GM19351 (cell line): Measurements from ENCODE around the gene CAV1.
A peak's percentile ranks its signal among the peaks of the same experiment; 100 is the strongest.
"Not testable (repeated sequence)": the region's sequence is repeated elsewhere in the genome, so short reads cannot be mapped to it uniquely, and the experiment has no call there.

Source experiments
- ATAC-seq: cut with Tn5 transposase; IDR thresholded peaks from one replicate; pipeline ENCODE4 v1.9.1; 2021; ENCODE audit warnings: mild to moderate bottlenecking, moderate library complexity; ENCODE audit not compliant: unreplicated experiment

Gene CAV1

DNA sequence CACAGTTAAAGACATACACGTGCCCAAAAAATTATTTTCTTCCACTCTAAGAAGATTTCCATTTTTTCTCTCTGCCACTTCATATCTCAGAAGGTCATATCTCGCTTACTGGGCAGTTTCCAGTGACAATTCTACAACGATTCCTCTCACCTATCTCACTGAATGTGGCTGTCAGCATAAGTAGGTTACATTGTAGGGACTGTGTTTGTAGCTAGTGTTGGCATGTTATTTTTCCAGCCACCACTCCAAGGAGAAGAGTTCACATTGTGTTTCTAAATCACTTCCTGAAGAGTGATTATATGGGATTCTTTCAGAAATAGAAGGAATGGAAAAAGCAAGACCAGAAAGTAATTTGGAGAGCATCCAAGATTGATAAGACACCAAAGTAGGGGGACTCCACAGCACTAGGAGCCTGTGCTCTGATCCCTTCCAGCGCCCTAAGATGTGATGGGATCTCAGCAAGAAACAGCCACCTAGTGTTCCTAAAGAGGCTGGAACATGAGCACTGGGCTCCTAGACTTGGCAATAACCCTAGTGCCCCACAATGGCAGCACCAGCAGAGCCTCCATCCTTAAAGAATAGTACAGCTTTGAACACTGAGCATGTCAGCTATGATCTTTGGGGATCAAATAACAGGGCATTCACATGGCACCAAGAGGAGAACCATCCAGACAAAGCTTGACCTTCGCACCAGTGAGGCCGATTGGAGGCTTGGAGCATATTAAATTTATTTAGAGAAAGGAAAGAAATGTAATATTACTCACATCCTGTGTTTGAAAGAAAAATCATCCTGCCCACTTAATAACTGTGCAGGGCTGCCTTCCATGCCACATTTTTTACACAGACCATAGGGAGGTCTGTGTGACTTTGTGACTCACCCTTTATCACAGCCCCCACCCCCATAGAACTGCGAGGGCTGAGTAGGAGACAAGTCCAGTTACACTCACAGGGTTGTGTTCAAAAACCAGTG lies 51.8 kb downstream of the CAV1 start:
- no peak for ATAC-seq

DNA sequence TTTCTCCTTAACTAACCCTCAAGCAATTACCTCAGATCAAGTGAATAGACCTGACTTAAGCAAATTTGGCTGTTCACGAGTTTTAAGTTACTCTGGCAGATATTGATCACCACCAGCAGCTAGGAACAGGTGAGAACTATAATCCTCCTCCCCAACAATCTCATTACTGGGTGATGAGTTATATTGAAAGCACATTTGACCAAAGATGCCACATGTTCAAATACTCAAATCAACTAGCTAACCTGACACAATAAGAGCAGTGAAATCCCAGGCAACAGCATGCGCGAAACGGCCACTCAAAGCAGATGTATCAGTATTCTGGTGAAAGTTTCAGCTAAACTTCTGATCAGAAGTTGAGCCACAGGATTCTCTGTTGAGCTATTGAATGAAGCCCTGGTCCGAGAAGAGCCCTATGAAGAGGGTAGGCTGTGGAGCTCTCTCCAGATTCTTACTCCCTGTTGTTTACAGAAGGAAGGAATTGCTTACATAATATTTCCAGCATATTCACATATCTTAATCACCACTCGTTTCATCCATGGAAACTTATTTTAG lies 52.6 kb downstream of the CAV1 start:
- peak; percentile 84 for ATAC-seq

DNA sequence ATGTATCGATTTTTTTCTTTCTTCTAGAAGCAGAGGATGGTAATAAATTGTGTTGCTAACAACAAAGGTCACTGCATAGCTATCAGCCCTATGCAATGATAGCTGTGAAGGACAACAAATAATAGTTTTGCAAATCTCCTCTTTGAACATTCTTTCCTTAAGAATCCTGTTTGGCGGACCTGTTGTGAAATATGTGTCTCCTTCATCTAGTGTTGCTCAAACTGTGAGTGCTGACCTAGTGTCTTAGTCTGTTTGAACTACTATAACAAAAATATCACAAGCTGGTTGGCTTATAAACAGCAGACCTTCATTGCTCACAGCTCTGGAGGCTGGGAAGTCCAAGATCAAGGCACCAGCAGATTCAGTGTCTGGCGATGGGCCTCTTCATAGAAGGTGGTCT lies 53.7 kb downstream of the CAV1 start:
- no peak for ATAC-seq

DNA sequence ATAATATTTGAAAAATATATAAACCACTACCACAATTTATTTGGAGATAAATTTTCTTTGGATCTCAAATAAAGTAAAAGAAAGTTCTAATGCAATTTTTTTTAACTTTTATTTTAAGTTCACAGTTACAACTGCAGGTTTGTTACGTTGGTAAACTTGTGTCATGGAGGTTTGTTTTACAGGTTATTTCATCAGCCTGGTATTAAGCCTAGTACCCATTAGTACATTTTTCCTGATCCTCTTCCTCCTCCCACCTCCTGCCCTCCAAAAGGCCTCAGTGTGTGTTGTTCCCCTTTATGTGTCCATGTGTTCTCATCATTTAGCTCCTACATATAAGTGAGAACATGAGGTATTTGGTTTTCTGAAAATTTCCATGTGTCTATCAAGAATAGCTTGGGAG lies 54.5 kb downstream of the CAV1 start:
- no peak for ATAC-seq

DNA sequence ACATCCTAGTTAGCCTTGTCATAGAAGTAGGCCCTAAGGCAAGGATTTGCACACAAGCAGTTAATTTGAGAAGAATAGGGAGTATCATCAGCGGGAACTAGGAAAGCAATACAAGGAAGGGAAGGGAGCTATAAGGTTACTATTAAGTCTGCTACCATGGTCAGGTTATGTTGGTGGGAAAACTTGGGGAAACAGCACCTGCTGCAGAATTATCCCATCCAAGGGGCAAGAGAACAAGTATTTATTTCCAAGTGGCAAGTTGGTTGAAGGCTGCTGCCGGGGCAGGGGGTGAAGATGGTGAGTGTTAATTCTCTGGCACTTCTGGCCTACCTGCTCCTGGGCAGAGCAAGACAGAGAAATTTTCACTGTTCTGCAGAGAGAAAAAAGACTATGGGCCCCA lies 55.0 kb downstream of the CAV1 start:
- no peak for ATAC-seq

DNA sequence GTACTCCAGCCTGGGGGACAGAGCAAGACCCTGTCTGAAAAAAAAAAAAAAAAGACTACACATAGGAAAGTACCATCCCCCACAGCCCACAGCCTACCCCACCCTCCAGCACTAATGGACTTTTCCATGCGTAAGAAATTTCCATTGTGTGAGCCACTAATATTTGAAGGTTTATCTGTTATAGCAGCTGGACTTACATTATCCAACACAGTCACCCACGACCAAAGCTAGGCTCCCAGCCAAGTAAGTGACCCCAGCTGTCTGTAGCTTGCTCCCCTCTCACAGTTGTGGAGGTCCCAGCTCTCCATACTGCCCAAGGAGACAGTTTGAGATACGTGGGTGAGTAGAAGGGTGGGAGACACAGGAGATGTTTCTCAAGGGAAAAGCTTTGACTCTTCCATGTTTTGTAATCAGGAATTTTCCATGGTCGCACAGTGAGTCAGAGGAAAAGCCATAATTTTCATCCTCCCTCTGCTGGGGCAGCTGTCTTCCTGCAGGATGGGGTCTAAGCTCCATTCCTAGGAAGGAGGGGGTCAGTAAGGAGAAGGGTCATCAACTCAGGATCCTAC lies 57.4 kb downstream of the CAV1 start:
- no peak for ATAC-seq

DNA sequence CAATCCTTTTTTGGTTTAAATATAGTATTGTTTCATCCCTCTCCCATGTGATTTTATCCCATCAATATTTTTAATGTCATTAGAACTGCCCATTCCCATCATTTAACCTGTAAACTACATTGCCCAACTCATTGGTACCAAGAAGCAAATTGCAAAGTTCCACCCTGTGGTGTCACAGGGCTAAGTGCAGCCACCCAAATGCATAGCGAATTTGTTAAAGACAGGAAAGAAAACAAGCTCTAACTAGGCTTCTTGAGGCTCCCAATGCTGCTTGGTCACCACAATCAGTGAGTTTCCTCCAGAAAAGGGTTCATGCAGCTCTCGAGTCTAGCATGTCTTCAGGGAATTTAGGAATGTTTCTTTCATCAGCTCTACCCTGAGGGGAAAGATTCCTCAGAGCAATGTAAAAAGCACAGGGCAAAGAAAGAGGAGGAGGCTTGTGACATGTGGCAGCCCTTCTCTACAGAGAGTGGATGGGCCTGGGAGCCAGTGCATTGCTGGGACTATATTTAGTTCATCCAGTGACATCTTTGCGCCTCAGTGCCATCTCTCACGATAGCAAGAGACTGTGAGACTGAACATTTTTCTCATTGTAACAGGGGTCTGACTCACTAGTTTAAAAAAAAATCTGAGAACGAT lies 58.1 kb downstream of the CAV1 start:
- ATAC-seq: peak; percentile 53

DNA sequence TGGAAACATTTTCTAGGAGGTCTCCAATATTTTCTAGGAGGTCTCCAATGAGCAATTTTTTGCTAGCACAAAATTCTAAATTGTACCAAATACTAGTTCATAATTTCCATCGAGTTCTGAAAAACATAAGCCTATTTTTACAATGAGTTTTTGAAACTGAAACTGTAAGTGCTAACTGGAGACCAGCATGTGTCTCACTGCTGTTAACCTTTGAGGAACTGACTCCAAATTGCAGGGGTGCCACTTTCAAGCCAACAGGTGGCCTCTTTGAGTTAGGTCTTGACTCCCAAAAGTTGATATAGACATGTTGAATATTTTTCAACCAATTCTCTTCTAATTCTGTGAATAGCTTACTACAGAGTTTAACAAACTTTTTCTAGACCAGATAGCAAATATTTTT lies 58.8 kb downstream of the CAV1 start:
- peak; percentile 88 for ATAC-seq

DNA sequence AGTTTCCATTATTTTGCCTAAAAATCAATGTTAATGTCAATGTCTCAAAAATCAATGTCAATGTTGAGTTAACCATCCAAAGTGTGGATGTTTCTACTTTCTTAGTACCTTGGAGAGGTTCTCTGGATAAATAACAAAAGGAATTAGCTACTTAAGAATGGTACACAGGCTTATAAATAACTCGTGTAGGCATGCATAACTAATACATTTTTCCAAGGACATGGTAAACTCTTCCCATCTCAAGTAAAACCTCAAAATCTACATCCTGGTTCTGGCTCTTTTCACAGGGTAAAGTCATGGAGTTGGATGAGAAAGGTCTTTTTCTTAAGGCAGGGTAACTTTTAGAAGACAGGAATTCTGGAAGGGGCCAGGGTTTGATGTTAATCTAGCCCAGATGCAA lies 59.9 kb downstream of the CAV1 start:
- no peak for ATAC-seq

DNA sequence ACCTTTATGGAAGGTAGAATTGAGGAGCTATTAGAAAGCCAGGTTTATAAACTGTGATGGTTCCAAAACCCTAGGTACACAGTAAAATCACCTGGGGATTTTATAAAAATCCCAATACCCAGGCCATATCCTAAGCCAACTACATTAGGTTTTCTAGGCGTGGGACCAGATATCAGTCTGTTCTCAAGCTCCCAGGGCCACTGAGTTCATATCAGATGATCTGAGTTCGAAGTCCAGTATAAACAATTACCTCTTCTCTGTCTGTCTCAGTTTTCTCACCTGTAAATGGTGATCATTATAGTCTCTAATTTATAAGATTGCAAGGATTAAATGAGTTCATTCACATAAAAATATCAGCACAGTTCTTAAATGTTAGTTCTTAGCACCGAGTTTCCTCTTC lies 60.6 kb downstream of the CAV1 start:
- no peak for ATAC-seq

DNA sequence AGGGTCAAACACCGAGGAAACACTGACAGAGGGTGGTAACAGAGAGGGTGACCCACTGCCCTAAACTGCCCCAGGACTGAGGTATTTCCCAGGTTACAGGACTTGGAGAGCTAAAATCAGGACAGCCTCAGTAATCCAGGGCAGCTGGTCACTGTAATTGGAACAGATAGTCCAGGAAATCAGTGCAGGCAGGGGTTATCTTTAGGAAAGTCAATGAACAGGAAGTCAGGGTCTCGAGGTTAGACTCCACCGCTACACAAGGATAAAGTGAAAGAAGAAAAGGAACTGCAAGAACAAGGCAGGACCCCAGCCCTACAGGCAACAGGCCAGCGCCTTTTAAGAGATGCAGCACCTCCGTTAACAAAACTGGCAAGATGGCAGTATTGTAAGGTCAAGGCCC lies 61.1 kb downstream of the CAV1 start:
- no peak for ATAC-seq

DNA sequence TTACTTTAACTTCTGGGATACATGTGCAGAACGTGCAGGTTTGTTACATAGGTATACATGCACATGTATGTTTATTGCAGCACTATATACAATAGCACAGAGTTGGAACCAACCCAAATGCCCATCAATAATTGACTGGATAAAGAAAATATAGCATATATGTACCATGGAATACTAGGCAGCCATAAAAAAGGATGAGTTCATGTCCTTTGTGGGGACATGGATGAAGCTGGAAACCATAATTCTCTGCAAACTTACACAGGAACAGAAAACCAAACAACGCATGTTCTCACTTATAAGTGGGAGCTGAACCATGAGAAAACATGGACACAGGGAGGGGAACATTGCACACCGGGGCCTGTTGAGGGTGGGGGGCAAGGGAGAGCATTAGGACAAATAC lies 62.4 kb downstream of the CAV1 start:
- not testable (repeated sequence) for ATAC-seq

DNA sequence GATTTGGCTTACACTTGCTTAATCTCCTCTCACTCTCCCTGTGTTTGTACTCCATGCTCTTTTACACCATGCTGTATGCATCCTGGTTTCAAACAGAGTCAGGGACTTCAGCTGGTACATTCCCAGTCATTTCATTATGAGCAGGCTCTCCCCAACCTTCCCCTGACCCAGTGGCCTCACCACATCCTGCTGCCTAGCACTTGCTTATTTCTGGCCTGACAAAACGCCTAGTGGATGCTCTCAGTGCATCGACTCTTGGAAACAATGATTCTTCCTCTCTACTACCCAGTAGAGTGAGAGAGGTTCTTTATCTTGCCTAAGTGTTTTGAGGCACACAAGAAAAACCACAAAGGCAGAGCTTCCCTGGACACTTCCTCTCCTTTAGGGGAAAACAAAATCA lies 63.4 kb downstream of the CAV1 start:
- peak; percentile 51 for ATAC-seq

DNA sequence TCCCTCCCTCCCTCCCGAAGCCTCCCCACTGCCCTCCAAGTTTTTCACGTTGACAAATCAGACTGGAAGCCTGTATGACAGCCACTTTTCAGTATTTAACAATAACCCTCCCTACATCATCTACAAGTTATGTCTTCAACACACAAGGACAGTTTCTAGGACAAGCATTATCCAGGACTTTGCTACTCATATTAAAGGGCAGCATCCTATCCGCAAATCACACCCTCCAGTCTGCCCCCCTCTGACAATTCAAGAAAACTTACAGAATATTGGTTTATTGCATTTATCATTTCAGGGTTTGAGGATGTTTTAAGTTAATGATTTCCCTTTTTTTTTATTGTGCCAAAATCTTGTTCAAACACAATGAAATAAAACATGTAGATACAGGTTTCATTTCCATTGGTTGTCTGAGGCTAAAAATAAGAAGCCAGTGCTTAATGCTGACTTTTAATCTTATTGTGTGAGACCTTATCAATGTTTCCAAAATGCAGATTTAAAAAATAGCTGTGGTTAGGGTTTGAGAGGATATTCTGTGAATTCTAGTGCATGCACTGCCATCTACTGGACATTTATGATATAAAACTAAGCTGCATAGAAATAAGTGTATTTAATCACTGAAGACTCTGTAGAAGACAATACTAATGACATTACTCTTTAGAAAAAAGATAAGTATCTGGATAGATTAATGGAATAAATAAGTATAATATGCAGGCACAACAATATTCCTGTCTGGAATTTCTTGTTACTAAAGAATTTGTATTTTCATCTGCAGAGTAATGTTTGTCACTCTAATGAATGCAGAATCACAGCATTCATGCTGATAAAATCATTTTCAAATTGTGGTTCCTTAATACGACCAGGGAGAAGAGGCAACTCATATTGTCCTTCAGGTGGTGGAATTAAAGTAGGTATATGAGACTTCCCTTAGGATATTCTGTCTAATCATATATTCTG lies 64.1 kb downstream of the CAV1 start:
- ATAC-seq: peak; percentile 39

DNA sequence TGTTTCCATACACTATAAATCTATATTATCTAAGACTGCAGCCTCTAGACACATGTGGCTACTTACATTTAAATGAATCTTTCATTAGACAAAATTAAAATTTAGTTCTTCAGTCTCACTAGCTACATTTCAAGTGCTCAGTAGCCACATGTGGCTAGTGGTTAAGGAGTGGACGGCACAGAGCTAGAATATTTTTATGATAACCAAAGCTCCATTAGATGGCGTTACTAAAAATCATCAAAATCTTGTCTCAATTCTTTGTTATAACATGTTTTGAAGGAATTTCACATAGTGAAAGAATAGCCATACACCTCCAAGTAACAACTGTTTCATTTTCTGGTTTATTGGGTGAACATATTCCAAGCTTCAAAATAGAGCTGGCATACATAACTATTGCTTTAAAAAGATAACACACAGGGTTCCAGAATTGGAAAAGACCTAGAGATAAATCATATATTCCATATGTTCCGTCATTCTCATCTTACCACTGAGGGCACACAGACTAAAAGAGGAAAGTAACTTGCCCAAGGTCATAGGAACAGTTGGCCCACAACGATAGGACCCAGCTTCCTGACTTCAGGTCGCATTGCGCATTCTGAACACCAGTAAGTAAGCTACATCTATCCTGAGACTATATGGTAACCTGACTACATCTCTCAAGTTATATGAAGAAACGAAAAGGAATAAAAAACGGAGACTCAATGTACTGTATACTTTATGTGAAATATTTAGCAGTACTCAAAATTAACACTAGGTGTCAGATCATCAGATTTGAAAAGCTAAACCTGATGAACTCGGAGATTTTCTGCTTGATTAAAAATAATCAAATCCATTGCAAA lies 66.6 kb downstream of the CAV1 start:
- no peak for ATAC-seq

DNA sequence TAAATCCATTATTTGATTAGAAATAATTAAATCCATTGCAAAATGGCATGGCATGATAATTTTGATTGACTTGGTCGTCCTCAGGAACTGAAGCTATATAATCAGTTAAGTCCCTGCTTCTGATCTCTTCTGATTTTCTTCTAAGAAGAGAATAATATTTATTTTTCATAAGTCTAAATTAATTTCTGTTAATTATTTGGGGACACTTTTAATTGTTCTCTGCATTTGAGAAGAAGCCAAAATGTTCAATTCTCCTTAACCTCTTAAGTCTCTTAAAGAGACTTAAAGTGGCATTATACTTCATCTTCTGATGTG lies 67.2 kb downstream of the CAV1 start:
- no peak for ATAC-seq

DNA sequence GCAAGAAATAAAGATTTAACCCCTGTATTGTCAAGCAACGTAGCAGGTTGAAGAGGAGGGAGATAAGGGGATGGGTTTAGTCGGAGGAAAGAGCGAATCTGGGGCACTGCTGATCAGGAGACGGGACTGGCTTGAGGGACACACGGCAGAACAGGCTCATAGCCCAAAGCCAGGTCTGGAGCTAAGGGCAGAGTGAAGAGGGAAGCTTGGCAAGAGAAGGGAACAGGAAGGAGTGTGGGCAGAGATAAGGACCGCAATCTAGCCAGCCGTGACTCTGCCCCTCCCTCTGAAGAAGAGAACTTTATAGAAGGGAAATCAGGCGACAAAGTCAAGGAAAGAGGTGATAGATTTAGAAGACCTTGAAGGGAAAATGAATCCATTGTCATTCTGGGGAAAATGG lies 67.6 kb downstream of the CAV1 start:
- ATAC-seq: no peak

DNA sequence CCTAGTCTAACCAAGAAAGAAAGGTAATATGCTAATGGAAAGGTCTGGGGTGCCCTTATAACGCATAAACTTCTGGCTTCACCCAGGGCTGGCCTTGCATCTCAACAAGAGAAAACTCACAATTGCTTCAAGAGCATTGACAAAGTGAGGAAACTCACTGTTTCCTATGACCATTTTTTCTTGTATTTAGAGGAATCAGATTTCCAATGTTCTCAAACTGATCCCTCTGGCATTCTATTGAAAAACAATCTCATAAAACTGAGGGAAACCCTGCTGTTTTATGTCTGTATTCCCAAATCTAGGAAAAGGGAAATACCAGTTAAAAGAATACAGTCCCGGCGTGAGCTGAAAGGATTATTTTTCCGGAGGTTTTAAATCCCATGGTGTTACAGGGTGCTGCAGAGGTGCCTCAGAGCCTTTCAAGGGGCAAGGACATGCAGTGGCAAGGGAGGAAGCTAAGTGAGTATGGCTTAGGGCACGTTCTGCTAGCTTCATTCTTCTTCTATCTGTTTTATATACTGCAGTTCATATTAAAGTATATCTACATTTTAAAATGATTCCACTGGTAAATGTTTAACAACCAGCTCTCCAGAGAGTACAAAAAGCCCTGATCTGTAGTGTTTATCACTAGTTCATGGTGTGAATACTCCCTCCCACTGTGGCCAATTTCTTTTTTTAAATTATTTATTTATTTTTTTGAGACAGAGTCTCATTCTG lies 68.7 kb downstream of the CAV1 start:
- ATAC-seq: no peak

DNA sequence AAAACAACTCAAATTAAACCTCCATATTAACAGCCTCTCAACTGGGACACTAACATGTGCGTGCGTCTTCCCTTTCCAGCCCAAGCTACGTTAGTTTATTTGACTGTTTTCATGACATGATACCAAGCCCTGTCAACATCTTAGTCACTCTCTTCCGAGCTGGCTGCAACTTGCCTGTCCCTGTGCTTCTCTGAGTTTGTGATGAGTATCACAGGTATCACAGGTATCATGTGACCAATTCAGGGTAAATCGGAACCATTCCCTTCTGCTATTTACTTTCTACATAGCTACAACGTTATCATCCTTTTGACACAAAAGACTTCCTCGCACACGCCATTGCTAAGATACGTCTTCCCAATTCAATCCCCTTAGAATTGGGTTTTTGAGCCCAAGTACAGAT lies 70.2 kb downstream of the CAV1 start:
- no peak for ATAC-seq
